GM19452 (cell line): ENCODE data around the gene MAN2A1.

Source experiments
- ATAC-seq: cut with Tn5 transposase; IDR thresholded peaks from one replicate; pipeline ENCODE4 v1.9.1; 2021; ENCODE audit not compliant: unreplicated experiment

The MAN2A1 gene

GRCh38 chr5:109678447-109678846 lies 11.3 kb upstream of the MAN2A1 start:
- ATAC-seq = no peak

GRCh38 chr5:109681763-109682162 lies 8.0 kb upstream of the MAN2A1 start:
- ATAC-seq = no peak

- ATAC-seq = no peak
These were observed 7.3 kb upstream of the MAN2A1 start for GRCh38 chr5:109682383-109682782.

- ATAC-seq = no peak
These were observed 3.8 kb upstream of the MAN2A1 start for GRCh38 chr5:109685916-109686315.

- no peak for ATAC-seq
These were observed 1.1 kb upstream of the MAN2A1 start for GRCh38 chr5:109688630-109688969.

GRCh38 chr5:109688970-109689739 lies 572 bp upstream of the MAN2A1 start:
- peak; percentile 78 for ATAC-seq

GRCh38 chr5:109690242-109690974 lies 681 bp downstream of the MAN2A1 start:
- ATAC-seq = peak; percentile 4

GRCh38 chr5:109690975-109691574 lies 1.3 kb downstream of the MAN2A1 start:
- peak; percentile 11 for ATAC-seq

- no peak for ATAC-seq
These were observed 2.3 kb downstream of the MAN2A1 start for GRCh38 chr5:109691996-109692395.

- ATAC-seq = no peak
These were observed 3.1 kb downstream of the MAN2A1 start for GRCh38 chr5:109692852-109693251.

GRCh38 chr5:109693535-109694400 lies 4.0 kb downstream of the MAN2A1 start:
- no peak for ATAC-seq

GRCh38 chr5:109694451-109694891 lies 4.7 kb downstream of the MAN2A1 start:
- ATAC-seq = no peak

GRCh38 chr5:109695005-109695926 lies 5.5 kb downstream of the MAN2A1 start:
- peak; percentile 62 for ATAC-seq

GRCh38 chr5:109697339-109697738 lies 7.6 kb downstream of the MAN2A1 start:
- ATAC-seq = no peak

GRCh38 chr5:109700516-109701153 lies 10.9 kb downstream of the MAN2A1 start:
- ATAC-seq = no peak

- ATAC-seq = no peak
These were observed 11.5 kb downstream of the MAN2A1 start for GRCh38 chr5:109701252-109701651.

GRCh38 chr5:109701792-109702191 lies 12.1 kb downstream of the MAN2A1 start:
- ATAC-seq = no peak

GRCh38 chr5:109703166-109703565 lies 13.4 kb downstream of the MAN2A1 start:
- no peak for ATAC-seq

- ATAC-seq = no peak
These were observed 14.1 kb downstream of the MAN2A1 start for GRCh38 chr5:109703829-109704228.
